Measurements from ENCODE around the gene STON1. TPM values are rescaled to one million over a fixed set of nuclear protein-coding genes. Genes with fewer than 3 reads are reported as not detected.
A peak's percentile ranks its signal among the peaks of the same experiment; 100 is the strongest.

The STON1 gene
- total RNA-seq, 2 experiments from 2014 or later: 2.4 to 3.5 TPM

- H3K9me3 Mint-ChIP-seq (ENCODE audit: low read depth): no peaks in the 10 kb centered on the region
- ATAC-seq (no peak), DNase-seq (no peak)
- CTCF ChIA-PET: interaction anchor here (0.5 kb wide), 1 partner anchor 1106 kb away, joined by 3 read pairs; no protein-coding TSS in a partner anchor
- H3K4me1 Mint-ChIP-seq: peaks cover 25% of the 10 kb centered on the region
- no peaks in the 10 kb centered on the region for H3K27me3 Mint-ChIP-seq
- no peak overlapping the region for H3K27ac Mint-ChIP-seq
- H3K4me3 Mint-ChIP-seq: no peak overlapping the region
- peaks cover 1% of the 10 kb centered on the region for H3K36me3 Mint-ChIP-seq
Observed at GRCh38 chr2:48566592-48567310, 36.8 kb downstream of the STON1 start.

GRCh38 chr2:48567671-48568070 is 37.7 kb downstream of the STON1 start:
- CTCF ChIA-PET: no interaction called here
- H3K36me3 Mint-ChIP-seq: peaks cover 1% of the 10 kb centered on the region
- H3K9me3 Mint-ChIP-seq (ENCODE audit: low read depth): no peaks in the 10 kb centered on the region
- DNase-seq (no peak), ATAC-seq (no peak)
- no peak overlapping the region for H3K4me3 Mint-ChIP-seq
- no peak overlapping the region for H3K27ac Mint-ChIP-seq
- no peaks in the 10 kb centered on the region for H3K27me3 Mint-ChIP-seq
- peaks cover 25% of the 10 kb centered on the region for H3K4me1 Mint-ChIP-seq

- CTCF ChIA-PET: no interaction called here
- Mint-ChIP-seq H3K9me3 (ENCODE audit: low read depth) (no peaks in the 10 kb centered on the region), H3K4me1 (peaks cover 30% of the 10 kb centered on the region), H3K36me3 (peaks cover 1% of the 10 kb centered on the region), H3K4me3 (no peak overlapping the region), H3K27me3 (no peaks in the 10 kb centered on the region), H3K27ac (no peak overlapping the region)
- DNase-seq (no peak), ATAC-seq (no peak)
Observed at GRCh38 chr2:48568547-48568946, 38.6 kb downstream of the STON1 start.

- ATAC-seq (no peak), DNase-seq (no peak)
- H3K27me3 Mint-ChIP-seq: no peaks in the 10 kb centered on the region
- no peaks in the 10 kb centered on the region for H3K9me3 Mint-ChIP-seq (ENCODE audit: low read depth)
- no peak overlapping the region for H3K27ac Mint-ChIP-seq
- no peak overlapping the region for H3K4me3 Mint-ChIP-seq
- CTCF ChIA-PET: interaction anchor here (0.6 kb wide), 1 partner anchor 125 kb away, joined by 3 read pairs; no protein-coding TSS in a partner anchor
- H3K4me1 Mint-ChIP-seq: peaks cover 36% of the 10 kb centered on the region
- H3K36me3 Mint-ChIP-seq: peaks cover 1% of the 10 kb centered on the region
Observed at GRCh38 chr2:48569433-48569832, 39.5 kb downstream of the STON1 start.

GRCh38 chr2:48572816-48573215 is 42.9 kb downstream of the STON1 start:
- CTCF ChIA-PET: no interaction called here
- H3K4me3 Mint-ChIP-seq: no peak overlapping the region
- DNase-seq: no peak
- no peak overlapping the region for H3K27ac Mint-ChIP-seq
- H3K27me3 Mint-ChIP-seq: no peaks in the 10 kb centered on the region
- ATAC-seq: no peak
- H3K4me1 Mint-ChIP-seq: peaks cover 44% of the 10 kb centered on the region
- no peaks in the 10 kb centered on the region for H3K9me3 Mint-ChIP-seq (ENCODE audit: low read depth)
- peaks cover 1% of the 10 kb centered on the region for H3K36me3 Mint-ChIP-seq

- DNase-seq (no peak), ATAC-seq (peak; percentile 45)
- peaks cover 1% of the 10 kb centered on the region for H3K36me3 Mint-ChIP-seq
- H3K27me3 Mint-ChIP-seq: no peaks in the 10 kb centered on the region
- H3K4me1 Mint-ChIP-seq: peaks cover 30% of the 10 kb centered on the region
- H3K9me3 Mint-ChIP-seq (ENCODE audit: low read depth): no peaks in the 10 kb centered on the region
- H3K27ac Mint-ChIP-seq: peak overlapping the region; percentile 67
- no peak overlapping the region for H3K4me3 Mint-ChIP-seq
- CTCF ChIA-PET: no interaction called here
Observed at GRCh38 chr2:48574353-48575287, 44.7 kb downstream of the STON1 start.

GRCh38 chr2:48578313-48578712 is 48.4 kb downstream of the STON1 start:
- CTCF ChIA-PET: no interaction called here
- H3K4me3 Mint-ChIP-seq: no peak overlapping the region

GRCh38 chr2:48583961-48584360 is 54.0 kb downstream of the STON1 start:
- peaks cover 4% of the 10 kb centered on the region for H3K27me3 Mint-ChIP-seq
- no peaks in the 10 kb centered on the region for H3K36me3 Mint-ChIP-seq
- no peak for DNase-seq
- peaks cover 3% of the 10 kb centered on the region for H3K4me1 Mint-ChIP-seq
- H3K9me3 Mint-ChIP-seq (ENCODE audit: low read depth): no peaks in the 10 kb centered on the region
- no peak overlapping the region for H3K27ac Mint-ChIP-seq
- no peak for ATAC-seq
- H3K4me3 Mint-ChIP-seq: no peak overlapping the region
- CTCF ChIA-PET: no interaction called here

More at GRCh38 chr2:48578313-48578712, 48.4 kb downstream of the STON1 start:
- Mint-ChIP-seq H3K27me3 (peaks cover 4% of the 10 kb centered on the region), H3K27ac (no peak overlapping the region), H3K4me1 (peaks cover 16% of the 10 kb centered on the region), H3K36me3 (no peaks in the 10 kb centered on the region), H3K9me3 (ENCODE audit: low read depth) (no peaks in the 10 kb centered on the region)
- ATAC-seq (no peak), DNase-seq (no peak)

GRCh38 chr2:48584551-48584950 is 54.6 kb downstream of the STON1 start:
- DNase-seq: no peak
- Mint-ChIP-seq H3K27ac (no peak overlapping the region), H3K27me3 (peaks cover 4% of the 10 kb centered on the region), H3K4me1 (peaks cover 7% of the 10 kb centered on the region), H3K4me3 (no peak overlapping the region), H3K9me3 (ENCODE audit: low read depth) (no peaks in the 10 kb centered on the region), H3K36me3 (no peaks in the 10 kb centered on the region)
- CTCF ChIA-PET: no interaction called here
- no peak for ATAC-seq

GRCh38 chr2:48586433-48586832 is 56.5 kb downstream of the STON1 start:
- Mint-ChIP-seq H3K27me3 (no peaks in the 10 kb centered on the region), H3K36me3 (no peaks in the 10 kb centered on the region), H3K27ac (no peak overlapping the region), H3K9me3 (ENCODE audit: low read depth) (no peaks in the 10 kb centered on the region), H3K4me1 (peaks cover 7% of the 10 kb centered on the region), H3K4me3 (no peak overlapping the region)
- ATAC-seq: no peak
- no peak for DNase-seq
- CTCF ChIA-PET: no interaction called here

- H3K27ac Mint-ChIP-seq: no peak overlapping the region
- no peaks in the 10 kb centered on the region for H3K36me3 Mint-ChIP-seq
- peaks cover 7% of the 10 kb centered on the region for H3K4me1 Mint-ChIP-seq
- DNase-seq (no peak), ATAC-seq (no peak)
- H3K4me3 Mint-ChIP-seq: no peak overlapping the region
- H3K9me3 Mint-ChIP-seq (ENCODE audit: low read depth): no peaks in the 10 kb centered on the region
- H3K27me3 Mint-ChIP-seq: no peaks in the 10 kb centered on the region
- CTCF ChIA-PET: no interaction called here
Observed at GRCh38 chr2:48587560-48587959, 57.6 kb downstream of the STON1 start.

GRCh38 chr2:48587961-48588360 is 58.0 kb downstream of the STON1 start:
- Mint-ChIP-seq H3K36me3 (no peaks in the 10 kb centered on the region), H3K4me1 (peaks cover 7% of the 10 kb centered on the region), H3K9me3 (ENCODE audit: low read depth) (no peaks in the 10 kb centered on the region), H3K27me3 (no peaks in the 10 kb centered on the region), H3K4me3 (no peak overlapping the region), H3K27ac (no peak overlapping the region)
- no peak for ATAC-seq
- CTCF ChIA-PET: interaction anchor here (0.8 kb wide), 1 partner anchor 13 kb away, joined by 3 read pairs; no protein-coding TSS in a partner anchor
- no peak for DNase-seq

GRCh38 chr2:48588745-48589144 is 58.8 kb downstream of the STON1 start:
- peak; percentile 36 for ATAC-seq
- peaks cover 7% of the 10 kb centered on the region for H3K4me1 Mint-ChIP-seq
- H3K9me3 Mint-ChIP-seq (ENCODE audit: low read depth): no peaks in the 10 kb centered on the region
- H3K4me3 Mint-ChIP-seq: no peak overlapping the region
- no peaks in the 10 kb centered on the region for H3K36me3 Mint-ChIP-seq
- H3K27me3 Mint-ChIP-seq: no peaks in the 10 kb centered on the region
- CTCF ChIA-PET: interaction anchor here (0.8 to 1.4 kb wide), 2 partner anchors 12 to 79 kb away, joined by 3 read pairs; no protein-coding TSS in a partner anchor
- no peak overlapping the region for H3K27ac Mint-ChIP-seq
- no peak for DNase-seq

All from activated CD8-positive, alpha-beta memory T cell treated with anti-CD3 and anti-CD28 coated beads, Interleukin-2, amount 10 ng/mL, durations not matched to agents 7 days and 5 days (primary cell).